NCI-H460 (cell line): ENCODE data around the gene ISG15. TPM values are rescaled to one million over a fixed set of nuclear protein-coding genes. Genes with fewer than 3 reads are reported as not detected.

Experiments used
- DNase-seq: peaks from one replicate; pipeline ENCODE4 v3.0.0-alpha.2; 2016; ENCODE audit warnings: low read depth; ENCODE audit errors: extremely low read depth
- total RNA-seq: library from RNA; depleted of rRNA; stranded (reverse); fragments of >200 nt; shearing (Covaris generic); gene quantifications from 2 replicates; pipeline ENCODE4 v1.2.3, GENCODE V29; 2014

ISG15 gene
- total RNA-seq, 1 experiment from 2014 or later, result 5.3 TPM

DNA sequence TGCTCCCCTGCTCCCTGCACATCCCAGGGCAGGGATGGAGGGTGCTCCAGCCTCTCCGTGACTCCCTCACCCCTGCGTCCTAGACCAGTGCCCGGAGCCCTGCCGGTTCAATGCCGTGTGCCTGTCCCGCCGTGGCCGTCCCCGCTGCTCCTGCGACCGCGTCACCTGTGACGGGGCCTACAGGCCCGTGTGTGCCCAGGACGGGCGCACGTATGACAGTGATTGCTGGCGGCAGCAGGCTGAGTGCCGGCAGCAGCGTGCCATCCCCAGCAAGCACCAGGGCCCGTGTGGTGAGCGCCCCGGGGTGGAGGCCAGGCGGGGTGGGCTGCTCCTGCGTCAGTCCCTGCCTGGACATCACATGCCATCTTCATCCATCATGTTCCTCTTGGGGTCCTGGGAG lies 28.6 kb downstream of the ISG15 start:
- DNase-seq, result no peak

GRCh38 chr1:1042835-1043234 lies 29.5 kb downstream of the ISG15 start:
- no peak for DNase-seq

GRCh38 chr1:1043411-1043810 lies 30.1 kb downstream of the ISG15 start:
- DNase-seq, result no peak

DNA sequence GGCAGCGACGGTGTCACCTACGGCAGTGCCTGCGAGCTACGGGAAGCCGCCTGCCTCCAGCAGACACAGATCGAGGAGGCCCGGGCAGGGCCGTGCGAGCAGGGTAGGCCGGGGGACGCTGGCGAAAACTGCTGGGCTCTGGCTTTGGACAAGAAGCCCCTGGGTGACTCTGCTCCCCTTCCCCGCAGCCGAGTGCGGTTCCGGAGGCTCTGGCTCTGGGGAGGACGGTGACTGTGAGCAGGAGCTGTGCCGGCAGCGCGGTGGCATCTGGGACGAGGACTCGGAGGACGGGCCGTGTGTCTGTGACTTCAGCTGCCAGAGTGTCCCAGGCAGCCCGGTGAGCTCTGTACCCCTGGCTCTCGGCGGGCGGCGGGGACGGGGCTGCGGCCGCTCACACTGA lies 30.6 kb downstream of the ISG15 start:
- DNase-seq, result no peak

DNA sequence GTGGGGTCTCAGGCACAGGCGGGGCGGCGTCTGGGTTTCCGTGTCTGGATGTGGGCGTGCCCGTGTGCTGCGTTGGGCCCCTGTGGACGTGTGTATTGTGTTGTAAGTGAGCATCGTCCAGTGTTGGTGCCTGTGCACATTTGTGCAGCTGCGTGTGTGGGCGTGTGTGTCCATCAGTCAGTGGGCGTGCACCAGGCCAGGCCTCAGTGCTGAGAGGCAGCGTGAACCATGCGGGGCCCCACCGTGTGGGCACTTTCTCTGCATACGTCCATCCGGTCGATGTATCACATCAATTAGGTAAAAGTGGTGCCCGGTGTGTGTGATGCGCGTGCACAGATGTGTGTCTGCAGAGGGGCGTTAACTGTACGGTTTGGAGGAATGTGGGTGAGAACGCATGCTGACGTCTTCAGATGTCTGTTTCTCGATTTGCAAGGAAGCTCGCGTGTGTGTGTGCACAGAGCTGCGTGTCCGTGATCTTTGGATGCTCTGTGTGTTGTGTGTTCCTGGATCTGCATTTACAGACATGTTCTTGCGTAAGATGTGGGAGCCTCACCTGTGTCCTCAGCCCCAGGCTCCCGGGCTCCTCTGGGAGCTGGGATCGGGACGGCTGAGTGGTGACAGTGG lies 31.3 kb downstream of the ISG15 start:
- DNase-seq, result no peak

DNA sequence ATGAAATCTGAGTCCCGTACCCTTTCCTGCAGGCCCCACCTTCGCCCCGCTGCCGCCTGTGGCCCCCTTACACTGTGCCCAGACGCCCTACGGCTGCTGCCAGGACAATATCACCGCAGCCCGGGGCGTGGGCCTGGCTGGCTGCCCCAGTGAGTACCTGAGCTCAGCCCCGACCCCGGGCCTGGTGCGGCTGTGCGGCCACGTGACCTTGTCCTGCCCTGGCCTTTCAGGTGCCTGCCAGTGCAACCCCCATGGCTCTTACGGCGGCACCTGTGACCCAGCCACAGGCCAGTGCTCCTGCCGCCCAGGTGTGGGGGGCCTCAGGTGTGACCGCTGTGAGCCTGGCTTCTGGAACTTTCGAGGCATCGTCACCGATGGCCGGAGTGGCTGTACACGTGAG lies 31.8 kb downstream of the ISG15 start:
- no peak for DNase-seq

DNA sequence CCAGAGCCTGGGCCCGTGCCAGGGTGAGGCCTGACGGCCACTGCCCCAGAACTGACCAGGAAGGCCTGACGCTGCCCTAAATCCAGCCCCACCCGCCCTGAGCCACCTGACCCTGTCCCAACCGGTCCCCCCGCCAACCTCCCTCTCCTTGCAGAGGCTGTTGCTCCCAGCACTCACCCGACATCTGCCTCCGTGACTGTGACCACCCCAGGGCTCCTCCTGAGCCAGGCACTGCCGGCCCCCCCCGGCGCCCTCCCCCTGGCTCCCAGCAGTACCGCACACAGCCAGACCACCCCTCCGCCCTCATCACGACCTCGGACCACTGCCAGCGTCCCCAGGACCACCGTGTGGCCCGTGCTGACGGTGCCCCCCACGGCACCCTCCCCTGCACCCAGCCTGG lies 32.9 kb downstream of the ISG15 start:
- no peak for DNase-seq

DNA sequence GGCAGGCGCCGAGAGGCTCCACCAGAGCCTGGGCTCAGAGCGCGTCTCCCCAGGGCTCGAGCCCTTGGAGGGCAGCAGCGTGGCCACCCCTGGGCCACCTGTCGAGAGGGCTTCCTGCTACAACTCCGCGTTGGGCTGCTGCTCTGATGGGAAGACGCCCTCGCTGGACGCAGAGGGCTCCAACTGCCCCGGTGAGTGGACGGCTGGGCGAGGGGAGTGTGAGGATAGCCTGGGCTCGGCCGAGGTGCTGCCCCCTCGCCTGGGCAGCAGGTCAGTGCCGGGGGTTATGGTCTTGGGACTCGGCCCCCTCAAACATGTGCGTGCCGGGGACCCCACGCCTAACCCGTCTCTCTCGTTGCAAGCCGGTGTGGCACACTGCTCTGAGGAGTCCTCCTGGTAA lies 33.5 kb downstream of the ISG15 start:
- no peak for DNase-seq

DNA sequence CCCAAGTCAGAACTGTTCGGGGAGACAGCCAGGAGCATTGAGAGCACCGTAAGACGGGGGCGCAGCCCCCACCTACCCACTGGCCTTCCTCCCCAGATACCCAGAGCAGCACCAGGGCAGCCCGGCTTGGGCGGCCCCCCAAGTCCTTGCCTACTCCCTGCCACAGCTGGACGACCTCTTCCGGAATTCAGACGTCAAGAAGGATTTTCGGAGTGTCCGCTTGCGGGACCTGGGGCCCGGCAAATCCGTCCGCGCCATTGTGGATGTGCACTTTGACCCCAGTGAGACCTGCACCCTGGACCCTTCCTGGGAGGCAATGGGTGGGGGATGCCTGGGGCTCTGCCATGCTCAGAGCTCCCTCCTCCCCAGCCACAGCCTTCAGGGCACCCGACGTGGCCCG lies 34.1 kb downstream of the ISG15 start:
- no peak for DNase-seq

- DNase-seq, result no peak
These were observed 34.7 kb downstream of the ISG15 start for GRCh38 chr1:1047963-1048362.

- DNase-seq, result no peak
These were observed 35.5 kb downstream of the ISG15 start for GRCh38 chr1:1048765-1049164.

DNA sequence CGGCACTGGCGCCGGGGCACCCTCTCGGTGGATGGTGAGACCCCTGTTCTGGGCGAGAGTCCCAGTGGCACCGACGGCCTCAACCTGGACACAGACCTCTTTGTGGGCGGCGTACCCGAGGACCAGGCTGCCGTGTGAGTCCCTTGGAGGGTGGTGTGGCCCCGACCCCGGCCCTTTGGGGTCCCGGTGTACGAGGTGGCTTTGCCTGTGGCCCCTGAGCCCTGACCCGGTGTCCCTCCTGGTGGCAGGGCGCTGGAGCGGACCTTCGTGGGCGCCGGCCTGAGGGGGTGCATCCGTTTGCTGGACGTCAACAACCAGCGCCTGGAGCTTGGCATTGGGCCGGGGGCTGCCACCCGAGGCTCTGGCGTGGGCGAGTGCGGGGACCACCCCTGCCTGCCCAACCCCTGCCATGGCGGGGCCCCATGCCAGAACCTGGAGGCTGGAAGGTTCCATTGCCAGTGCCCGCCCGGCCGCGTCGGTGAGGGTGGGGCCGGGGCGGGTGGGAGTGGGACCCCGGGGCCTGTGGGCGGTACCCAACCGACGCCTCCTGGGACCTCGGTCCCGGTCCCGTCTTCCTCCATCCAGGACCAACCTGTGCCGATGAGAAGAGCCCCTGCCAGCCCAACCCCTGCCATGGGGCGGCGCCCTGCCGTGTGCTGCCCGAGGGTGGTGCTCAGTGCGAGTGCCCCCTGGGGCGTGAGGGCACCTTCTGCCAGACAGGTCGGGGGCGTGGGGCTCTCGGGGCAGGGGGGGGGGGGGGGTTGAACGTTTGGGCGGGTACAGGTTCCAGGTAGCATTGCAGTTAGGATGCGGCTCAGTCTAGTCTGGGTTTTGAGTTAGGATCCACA lies 36.2 kb downstream of the ISG15 start:
- no peak for DNase-seq

DNA sequence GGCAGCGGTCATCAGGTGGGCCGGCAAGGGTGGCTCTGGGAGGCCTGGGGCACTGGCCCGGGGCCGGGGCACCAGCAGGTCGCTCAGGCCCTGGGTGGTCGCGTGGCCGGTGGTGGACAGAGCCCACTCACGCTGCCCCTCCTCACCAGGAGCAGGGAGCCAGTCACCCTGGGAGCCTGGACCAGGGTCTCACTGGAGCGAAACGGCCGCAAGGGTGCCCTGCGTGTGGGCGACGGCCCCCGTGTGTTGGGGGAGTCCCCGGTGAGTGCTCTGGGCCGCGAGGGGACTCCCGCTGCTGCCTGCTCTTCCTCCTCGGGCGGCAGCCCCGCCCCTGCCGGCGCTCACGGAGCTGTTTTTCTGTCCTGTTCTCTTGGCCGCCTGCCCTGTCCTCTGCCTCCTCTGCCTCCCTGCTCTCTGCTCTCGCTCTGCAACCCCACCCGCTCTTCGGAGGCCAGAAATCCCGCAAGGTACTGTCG lies 37.3 kb downstream of the ISG15 start:
- DNase-seq, result no peak

GRCh38 chr1:1051127-1051810 lies 38.0 kb downstream of the ISG15 start:
- DNase-seq, result no peak

DNA sequence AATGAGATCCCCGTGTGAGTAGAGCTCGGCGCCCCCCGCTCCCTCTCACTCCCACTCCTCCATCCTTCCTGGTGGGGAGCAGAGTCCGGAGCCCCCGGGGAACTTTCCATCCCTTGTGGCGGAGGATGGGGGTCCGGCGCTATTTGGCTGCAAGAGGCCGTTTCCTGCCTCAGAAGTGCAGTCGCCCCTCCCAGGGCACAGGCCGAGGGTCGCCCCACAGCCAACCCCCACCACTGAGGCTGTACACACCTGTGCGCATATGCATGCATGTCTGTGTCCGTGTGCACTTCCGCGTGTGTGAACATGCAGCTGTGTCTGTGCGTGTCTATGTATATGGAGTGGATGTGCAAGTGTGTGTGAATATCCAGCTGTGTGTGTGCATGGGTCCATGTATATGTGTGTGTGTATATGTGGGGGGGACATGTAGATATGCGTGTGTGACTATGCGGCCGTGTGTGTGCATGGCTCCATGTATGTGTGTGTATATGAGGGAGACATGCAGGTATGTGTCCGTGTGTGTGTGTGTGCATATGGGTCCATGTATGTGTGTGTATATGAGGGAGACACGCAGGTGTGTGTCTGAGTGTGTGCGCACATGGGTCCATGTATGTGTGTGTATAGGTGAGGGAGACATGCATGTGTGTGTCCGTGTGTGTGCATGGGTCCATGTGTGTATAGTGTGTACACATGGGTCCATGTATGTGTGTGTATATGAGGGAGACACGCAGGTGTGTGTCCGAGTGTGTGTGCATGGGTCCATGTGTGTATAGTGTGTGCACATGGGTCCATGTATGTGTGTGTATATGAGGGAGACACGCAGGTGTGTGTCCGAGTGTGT lies 38.9 kb downstream of the ISG15 start:
- DNase-seq, result no peak

DNA sequence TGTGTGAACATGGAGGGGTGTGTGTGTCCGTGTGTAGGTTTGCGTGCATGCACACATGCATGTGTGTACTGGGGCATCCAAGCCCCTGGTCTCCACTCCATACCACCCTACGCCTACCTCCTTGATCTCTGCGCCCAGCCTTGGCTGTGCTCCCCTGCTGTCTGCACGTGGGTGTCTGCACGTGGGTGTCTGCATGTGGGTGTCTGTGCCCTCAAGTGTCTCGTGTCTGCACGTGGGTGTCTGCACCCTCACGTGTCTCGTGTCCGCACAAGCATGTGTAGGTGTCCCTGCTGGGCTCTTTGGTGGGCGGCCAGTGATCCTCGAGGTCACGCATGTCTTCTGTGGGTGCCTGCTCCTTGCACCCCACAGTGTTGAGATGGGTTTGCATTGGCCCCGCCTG lies 39.7 kb downstream of the ISG15 start:
- DNase-seq, result no peak

GRCh38 chr1:1053682-1054081 lies 40.4 kb downstream of the ISG15 start:
- DNase-seq, result no peak

- DNase-seq, result no peak
These were observed 40.9 kb downstream of the ISG15 start for GRCh38 chr1:1054099-1054700.

- DNase-seq, result no peak
These were observed 41.7 kb downstream of the ISG15 start for GRCh38 chr1:1054971-1055370.
